ENCODE measurements around the gene UBXN11. TPM values are rescaled to one million over a fixed set of nuclear protein-coding genes. Genes with fewer than 3 reads are reported as not detected.

Gene UBXN11
- total RNA-seq, 4 donors from 2014 or later, result 7.4 to 36.5 (median 13.4) TPM

DNA sequence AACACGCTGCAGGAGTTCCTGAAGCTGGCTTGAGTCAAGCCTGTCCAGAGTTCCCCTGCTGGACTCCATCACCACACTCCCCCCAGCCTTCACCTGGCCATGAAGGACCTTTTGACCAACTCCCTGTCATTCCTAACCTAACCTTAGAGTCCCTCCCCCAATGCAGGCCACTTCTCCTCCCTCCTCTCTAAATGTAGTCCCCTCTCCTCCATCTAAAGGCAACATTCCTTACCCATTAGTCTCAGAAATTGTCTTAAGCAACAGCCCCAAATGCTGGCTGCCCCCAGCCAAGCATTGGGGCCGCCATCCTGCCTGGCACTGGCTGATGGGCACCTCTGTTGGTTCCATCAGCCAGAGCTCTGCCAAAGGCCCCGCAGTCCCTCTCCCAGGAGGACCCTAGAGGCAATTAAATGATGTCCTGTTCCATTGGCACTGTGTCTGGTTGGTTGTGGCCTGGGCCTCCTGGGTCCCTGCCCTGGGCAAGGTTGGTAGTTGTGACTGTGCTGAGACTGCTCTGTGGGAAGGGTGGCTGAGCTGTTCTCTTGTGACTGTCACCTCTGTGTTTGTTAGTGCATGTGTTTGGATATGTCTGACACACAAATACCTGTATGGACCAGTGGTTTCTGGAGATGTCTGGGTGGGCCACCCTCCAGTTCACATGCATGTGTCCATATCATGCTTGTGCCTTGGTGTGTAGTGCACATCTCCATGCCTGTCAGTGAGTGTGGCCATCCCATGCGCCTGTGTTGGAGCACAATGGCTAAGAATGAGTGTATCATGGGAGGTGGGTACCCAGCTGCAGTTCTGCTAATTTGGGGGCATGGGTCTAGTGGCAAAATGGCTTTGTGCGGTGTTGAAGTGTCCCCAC, 25.1 kb downstream of the UBXN11 start:
- Histone ChIP-seq H3K27me3 (no peaks in the 10 kb centered on the region), H3K27ac (peak overlapping the region; percentile 93), H3K9me3 (no peaks in the 10 kb centered on the region), H3K4me3 (no peak overlapping the region), H3K36me3 (no peaks in the 10 kb centered on the region), H3K4me1 (peaks cover 0 to 12% of the 10 kb centered on the region in 2 donors)
- intact Hi-C loops (cut with DNase I; ENCODE audit: low total_unique reads), result loop anchor here (5.0 kb wide), 1 partner anchor 41 kb away; no protein-coding TSS in a partner anchor
- no peak for DNase-seq
- no peak for TF ChIP-seq POLR2A (IDR thresholded peaks at IDR 0.05)
- TF ChIP-seq CTCF (IDR thresholded peaks at IDR 0.05), result no peak

DNA sequence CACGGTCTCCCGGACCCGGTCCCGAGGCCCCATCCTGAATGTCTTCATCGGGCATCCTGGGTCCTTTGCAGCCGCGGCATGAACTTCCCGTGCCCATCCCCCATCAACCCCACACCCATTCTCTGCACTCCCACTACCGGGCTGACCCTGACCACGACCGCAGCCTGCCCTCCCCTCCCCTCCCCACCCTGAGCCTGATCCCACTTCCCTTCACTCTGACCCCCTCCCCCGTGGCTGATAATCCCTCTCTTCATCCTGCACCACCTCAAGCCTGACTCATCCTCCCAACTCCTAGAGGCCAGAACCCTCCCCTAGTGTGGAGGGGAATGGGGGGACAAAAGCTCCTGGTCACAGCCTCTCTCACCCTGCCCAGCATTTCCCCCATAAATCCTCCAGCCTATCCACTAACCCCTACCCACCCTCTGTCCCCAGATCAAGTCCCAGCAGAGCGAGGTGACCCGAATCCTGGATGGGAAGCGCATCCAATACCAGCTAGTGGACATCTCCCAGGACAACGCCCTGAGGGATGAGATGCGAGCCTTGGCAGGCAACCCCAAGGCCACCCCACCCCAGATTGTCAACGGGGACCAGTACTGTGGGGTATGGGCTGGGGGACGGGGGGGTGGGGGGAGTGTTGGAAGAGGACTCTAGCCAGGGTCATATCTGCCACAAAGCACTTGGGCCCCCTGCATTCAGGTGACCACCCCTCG, 25.9 kb downstream of the UBXN11 start:
- Histone ChIP-seq H3K36me3 (no peaks in the 10 kb centered on the region), H3K27me3 (no peaks in the 10 kb centered on the region), H3K9me3 (no peaks in the 10 kb centered on the region), H3K4me3 (peak overlapping the region; percentile 56 to 85), H3K27ac (peak overlapping the region; percentile 93), H3K4me1 (peaks cover 3 to 19% of the 10 kb centered on the region in 2 donors)
- intact Hi-C loops (cut with DNase I; ENCODE audit: low total_unique reads), result loop anchor here (5.0 kb wide), 1 partner anchor 42 kb away; no protein-coding TSS in a partner anchor
- TF ChIP-seq POLR2A (IDR thresholded peaks at IDR 0.05), result no peak
- no peak for TF ChIP-seq CTCF (IDR thresholded peaks at IDR 0.05)
- DNase-seq, result peak in 1 of 2 donors; percentile 50

- peak; percentile 83 to 85 for DNase-seq
- Histone ChIP-seq H3K4me1 (peaks cover 3 to 19% of the 10 kb centered on the region in 2 donors), H3K36me3 (no peaks in the 10 kb centered on the region), H3K27me3 (no peaks in the 10 kb centered on the region), H3K9me3 (no peaks in the 10 kb centered on the region), H3K27ac (peak within 1 kb of the TSS; percentile 93), H3K4me3 (peak within 1 kb of the TSS; percentile 56 to 85)
- intact Hi-C loops (cut with DNase I; ENCODE audit: low total_unique reads), result loop anchor here (5.0 kb wide), 1 partner anchor 43 kb away; no protein-coding TSS in a partner anchor
- peak; percentile 87 to 95 for TF ChIP-seq POLR2A (IDR thresholded peaks at IDR 0.05)
- peak; percentile 21 to 53 (median 32) for TF ChIP-seq CTCF (IDR thresholded peaks at IDR 0.05)
These were observed 26.7 kb downstream of the UBXN11 start, which contains the start of gene SH3BGRL3 for GRCh38 chr1:26279456-26280332. SH3BGRL3 (plus strand) TSS chr1:26280086; CDS start chr1:26280156, 70 bp downstream.

- H3K4me1 ChIP-seq, result peaks cover 3 to 15% of the 10 kb centered on the region in 2 donors
- H3K36me3 ChIP-seq, result no peaks in the 10 kb centered on the region
- intact Hi-C loops (cut with DNase I; ENCODE audit: low total_unique reads), result no loop called here
These were observed 27.5 kb downstream of the UBXN11 start for GRCh38 chr1:26278724-26279455.

More at GRCh38 chr1:26278724-26279455, 27.5 kb downstream of the UBXN11 start:
- Histone ChIP-seq H3K27me3 (no peaks in the 10 kb centered on the region), H3K9me3 (no peaks in the 10 kb centered on the region), H3K27ac (peak overlapping the region; percentile 93), H3K4me3 (peak overlapping the region; percentile 56 to 85)
- peak in 1 of 2 donors; percentile 43 for DNase-seq
- TF ChIP-seq POLR2A (IDR thresholded peaks at IDR 0.05) (no peak), CTCF (IDR thresholded peaks at IDR 0.05) (no peak)
